ENCODE data around the gene RGL1.
"Not testable (repeated sequence)": the region's sequence is repeated elsewhere in the genome, so short reads cannot be mapped to it uniquely, and the experiment has no call there.

RGL1 gene

DNA sequence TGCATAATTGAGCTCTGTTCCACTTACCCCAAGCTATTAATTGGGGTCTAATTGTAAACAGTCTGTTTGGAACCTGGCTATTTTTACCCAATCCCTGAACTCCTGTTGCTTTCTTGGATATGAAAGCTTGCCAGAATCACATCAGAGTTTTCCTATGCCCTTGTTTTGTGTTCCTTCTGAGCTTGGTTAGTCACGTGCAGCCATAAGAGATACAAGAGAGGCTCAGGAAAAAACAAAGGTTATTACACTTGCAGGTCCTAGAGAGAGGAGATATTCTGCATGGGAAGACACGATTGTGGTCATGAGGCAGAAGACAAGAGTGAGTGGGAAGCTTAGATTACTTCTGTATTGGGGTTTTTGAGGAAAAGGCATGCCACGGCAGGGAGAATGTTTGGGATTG lies 46.0 kb upstream of the RGL1 start:
- no peaks in the 10 kb centered on the region for H3F3A ChIP-seq (ENCODE audit: insufficient read depth, low read length)
- no peaks in the 10 kb centered on the region for H3K4me1 ChIP-seq (ENCODE audit: low read length)
- H3K9me3 ChIP-seq (replicated peaks; ENCODE audit: insufficient read depth, low read length), result no peaks in the 10 kb centered on the region
- no peaks in the 10 kb centered on the region for H3K9me2 ChIP-seq (replicated peaks; ENCODE audit: insufficient read depth, low read length)
- H3K36me3 ChIP-seq (replicated peaks; ENCODE audit: insufficient read depth, low read length), result no peaks in the 10 kb centered on the region
- H3K9ac ChIP-seq (ENCODE audit: low read length), result no peak overlapping the region
- H2AFZ ChIP-seq (ENCODE audit: low read length), result no peak overlapping the region
- H4K20me1 ChIP-seq (ENCODE audit: insufficient read depth, low read length), result no peaks in the 10 kb centered on the region
- H3K4me2 ChIP-seq (ENCODE audit: low read depth, low read length), result no peak overlapping the region
- H3K4me3 ChIP-seq (ENCODE audit: low read length), result no peak overlapping the region
- TF ChIP-seq CTCF (IDR thresholded peaks at IDR 0.05; ENCODE audit: low read length), result no peak
- no peak for TF ChIP-seq EZH2 (optimal IDR thresholded peaks at IDR 0.05; ENCODE audit: low read depth, low read length)
- no peak for TF ChIP-seq EZH2phosphoT487 (IDR thresholded peaks at IDR 0.05; ENCODE audit: low read length)
- H3K27ac ChIP-seq (ENCODE audit: low read length), result no peak overlapping the region
- no peak for DNase-seq
- H3K27me3 ChIP-seq (replicated peaks; ENCODE audit: insufficient read depth, low read length), result no peaks in the 10 kb centered on the region
- no peaks in the 10 kb centered on the region for H3K79me2 ChIP-seq (ENCODE audit: low read length)

GRCh38 chr1:183760661-183761060 lies 44.3 kb upstream of the RGL1 start:
- Histone ChIP-seq H3K4me1 (ENCODE audit: low read length) (no peaks in the 10 kb centered on the region), H4K20me1 (ENCODE audit: insufficient read depth, low read length) (no peaks in the 10 kb centered on the region), H3K36me3 (replicated peaks; ENCODE audit: insufficient read depth, low read length) (no peaks in the 10 kb centered on the region), H3K9me2 (replicated peaks; ENCODE audit: insufficient read depth, low read length) (no peaks in the 10 kb centered on the region), H3K27me3 (replicated peaks; ENCODE audit: insufficient read depth, low read length) (no peaks in the 10 kb centered on the region), H3K9ac (ENCODE audit: low read length) (no peak overlapping the region), H3K27ac (ENCODE audit: low read length) (no peak overlapping the region), H3K9me3 (replicated peaks; ENCODE audit: insufficient read depth, low read length) (no peaks in the 10 kb centered on the region), H3K4me2 (ENCODE audit: low read depth, low read length) (no peak overlapping the region), H3K4me3 (ENCODE audit: low read length) (no peak overlapping the region), H3F3A (ENCODE audit: insufficient read depth, low read length) (no peaks in the 10 kb centered on the region), H3K79me2 (ENCODE audit: low read length) (no peaks in the 10 kb centered on the region), H2AFZ (ENCODE audit: low read length) (no peak overlapping the region)
- DNase-seq, result no peak
- TF ChIP-seq EZH2 (optimal IDR thresholded peaks at IDR 0.05; ENCODE audit: low read depth, low read length), result no peak
- no peak for TF ChIP-seq EZH2phosphoT487 (IDR thresholded peaks at IDR 0.05; ENCODE audit: low read length)
- no peak for TF ChIP-seq CTCF (IDR thresholded peaks at IDR 0.05; ENCODE audit: low read length)

DNA sequence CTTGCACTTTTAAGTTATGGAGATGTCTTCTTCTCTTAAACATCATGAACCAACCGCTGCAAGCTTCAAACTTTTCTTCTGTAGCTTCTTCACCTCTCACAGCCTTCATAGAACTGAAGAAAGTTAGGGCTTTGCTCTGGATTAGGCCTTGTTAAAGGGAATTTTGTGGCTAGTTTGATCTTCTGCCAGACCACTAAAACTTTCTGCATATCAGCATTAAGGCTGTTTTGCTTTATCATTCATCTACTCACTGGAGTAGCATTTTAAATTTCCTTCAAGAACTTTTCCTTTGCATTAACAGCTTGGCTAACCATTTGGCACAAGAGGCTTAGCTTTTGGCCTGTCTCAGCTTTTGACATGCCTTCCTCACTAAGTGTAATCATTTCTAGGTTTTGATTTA lies 43.0 kb upstream of the RGL1 start:
- TF ChIP-seq EZH2 (optimal IDR thresholded peaks at IDR 0.05; ENCODE audit: low read depth, low read length) (no peak), CTCF (IDR thresholded peaks at IDR 0.05; ENCODE audit: low read length) (no peak), EZH2phosphoT487 (IDR thresholded peaks at IDR 0.05; ENCODE audit: low read length) (no peak)
- H3F3A ChIP-seq (ENCODE audit: insufficient read depth, low read length), result no peaks in the 10 kb centered on the region
- no peak overlapping the region for H3K9ac ChIP-seq (ENCODE audit: low read length)
- H2AFZ ChIP-seq (ENCODE audit: low read length), result no peak overlapping the region
- no peak overlapping the region for H3K27ac ChIP-seq (ENCODE audit: low read length)
- H3K4me1 ChIP-seq (ENCODE audit: low read length), result no peaks in the 10 kb centered on the region
- H3K4me3 ChIP-seq (ENCODE audit: low read length), result no peak overlapping the region
- DNase-seq, result no peak
- no peaks in the 10 kb centered on the region for H3K9me2 ChIP-seq (replicated peaks; ENCODE audit: insufficient read depth, low read length)
- H3K4me2 ChIP-seq (ENCODE audit: low read depth, low read length), result no peak overlapping the region
- no peaks in the 10 kb centered on the region for H3K9me3 ChIP-seq (replicated peaks; ENCODE audit: insufficient read depth, low read length)
- no peaks in the 10 kb centered on the region for H3K79me2 ChIP-seq (ENCODE audit: low read length)
- no peaks in the 10 kb centered on the region for H3K36me3 ChIP-seq (replicated peaks; ENCODE audit: insufficient read depth, low read length)
- no peaks in the 10 kb centered on the region for H4K20me1 ChIP-seq (ENCODE audit: insufficient read depth, low read length)
- no peaks in the 10 kb centered on the region for H3K27me3 ChIP-seq (replicated peaks; ENCODE audit: insufficient read depth, low read length)

- not testable (repeated sequence) for H3K79me2 ChIP-seq (ENCODE audit: low read length); H3K27ac ChIP-seq (ENCODE audit: low read length); H4K20me1 ChIP-seq (ENCODE audit: insufficient read depth, low read length); H3K4me2 ChIP-seq (ENCODE audit: low read depth, low read length); H3K9ac ChIP-seq (ENCODE audit: low read length); DNase-seq; H3K4me3 ChIP-seq (ENCODE audit: low read length); H3K27me3 ChIP-seq (replicated peaks; ENCODE audit: insufficient read depth, low read length); H3K36me3 ChIP-seq (replicated peaks; ENCODE audit: insufficient read depth, low read length); H3K9me3 ChIP-seq (replicated peaks; ENCODE audit: insufficient read depth, low read length); H3K4me1 ChIP-seq (ENCODE audit: low read length); H3K9me2 ChIP-seq (replicated peaks; ENCODE audit: insufficient read depth, low read length); H2AFZ ChIP-seq (ENCODE audit: low read length); H3F3A ChIP-seq (ENCODE audit: insufficient read depth, low read length)
These were observed 42.1 kb upstream of the RGL1 start for GRCh38 chr1:183762856-183763255.

Measured in MM.1S (cell line).